WI38 (cell line): Measurements from ENCODE around the gene AMBRA1.

Source experiments
- H3K4me3 ChIP-seq: 2 replicates; pipeline ENCODE4 v1.5.1; 2011; ENCODE audit warnings: low read depth, mild to moderate bottlenecking, control low read depth, low read length
- CTCF ChIP-seq: IDR thresholded peaks from 2 replicates; pipeline ENCODE4 v1.5.1; 2012; ENCODE audit warnings: low read depth, mild to moderate bottlenecking, control low read depth, low read length

Gene AMBRA1

GRCh38 chr11:46455834-46456233 lies 138.0 kb downstream of the AMBRA1 start:
- H3K4me3 ChIP-seq: no peak overlapping the region
- no peak for TF ChIP-seq CTCF

- no peak overlapping the region for H3K4me3 ChIP-seq
Measured at GRCh38 chr11:46452918-46453517, 140.8 kb downstream of the AMBRA1 start.

GRCh38 chr11:46451759-46452158 lies 142.1 kb downstream of the AMBRA1 start:
- H3K4me3 ChIP-seq: no peak overlapping the region
- TF ChIP-seq CTCF: no peak

More at GRCh38 chr11:46452918-46453517, 140.8 kb downstream of the AMBRA1 start:
- TF ChIP-seq CTCF: no peak

- no peak for TF ChIP-seq CTCF
- no peak overlapping the region for H3K4me3 ChIP-seq
Measured at GRCh38 chr11:46450846-46451477, 142.9 kb downstream of the AMBRA1 start.

- TF ChIP-seq CTCF: no peak
- H3K4me3 ChIP-seq: no peak overlapping the region
Measured at GRCh38 chr11:46447544-46447943, 146.3 kb downstream of the AMBRA1 start.

GRCh38 chr11:46445920-46446771 lies 147.7 kb downstream of the AMBRA1 start:
- no peak overlapping the region for H3K4me3 ChIP-seq
- TF ChIP-seq CTCF: no peak
